ACHN (cell line): ENCODE measurements around the gene ISG20.

Experiments used
- DNase-seq: peaks from one replicate; pipeline ENCODE4 v3.0.0-alpha.2; 2015
- in situ Hi-C: cut with HindIII; loops from 2 replicates; pipeline ENCODE4 v1.10.0; 2017; ENCODE audit warnings: low sequenced_read_pairs, low pct_ligation_motif_present, low pct_unique_long_range_greater_than_20kb

ISG20 gene

GRCh38 chr15:88638626-88639372 is at the start of gene ISG20:
Gene ISG20 (plus strand): TSS chr15:88639016. CDS start chr15:88639367, 351 bp downstream.
- in situ Hi-C loops: no loop called here
- peak; percentile 94 for DNase-seq

- no peak for DNase-seq
- in situ Hi-C loops: no loop called here
Measured at GRCh38 chr15:88590759-88591158, 48.1 kb upstream of the ISG20 start.

DNA sequence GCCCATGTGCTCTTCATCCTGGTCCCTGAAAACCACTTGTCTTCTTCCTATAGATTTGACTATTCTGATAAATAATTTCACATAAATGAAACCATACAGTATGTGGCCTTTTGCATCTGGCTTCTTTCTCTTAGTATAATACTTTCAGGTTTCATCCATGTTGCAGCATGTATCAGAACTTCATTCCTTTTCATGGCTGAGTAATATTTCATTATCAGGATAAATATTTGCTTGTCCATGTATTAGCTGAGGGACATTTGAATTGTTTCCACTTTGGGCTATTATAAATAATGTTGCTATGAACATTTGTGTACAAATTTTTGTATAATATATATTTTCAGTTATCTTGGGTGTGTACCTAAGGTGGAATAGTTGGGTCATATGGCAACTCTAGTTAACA is 47.4 kb upstream of the ISG20 start:
- in situ Hi-C loops: no loop called here

DNA sequence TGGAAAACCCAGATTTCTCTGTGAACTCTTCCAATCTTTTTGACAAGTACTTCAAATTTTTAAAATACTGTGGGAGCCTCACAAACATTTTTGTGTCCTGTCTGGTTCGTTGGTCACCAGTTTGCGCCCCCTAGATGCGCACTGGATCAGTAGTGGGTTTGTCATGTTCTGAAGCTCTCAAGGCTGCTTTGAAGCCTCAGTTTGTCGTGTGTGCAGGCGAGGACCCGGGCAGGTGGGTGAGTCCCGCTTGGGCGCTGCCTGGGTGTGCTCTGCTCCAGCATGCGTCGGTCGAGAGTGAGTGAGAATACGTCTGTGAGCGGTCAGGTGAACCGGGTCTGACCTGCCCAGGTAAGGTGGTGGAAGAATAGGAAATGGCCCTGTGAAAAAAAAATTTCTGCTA is 34.9 kb upstream of the ISG20 start:
- DNase-seq: no peak
- in situ Hi-C loops: no loop called here

More for the DNA sequence above, 47.4 kb upstream of the ISG20 start:
- DNase-seq: no peak

DNA sequence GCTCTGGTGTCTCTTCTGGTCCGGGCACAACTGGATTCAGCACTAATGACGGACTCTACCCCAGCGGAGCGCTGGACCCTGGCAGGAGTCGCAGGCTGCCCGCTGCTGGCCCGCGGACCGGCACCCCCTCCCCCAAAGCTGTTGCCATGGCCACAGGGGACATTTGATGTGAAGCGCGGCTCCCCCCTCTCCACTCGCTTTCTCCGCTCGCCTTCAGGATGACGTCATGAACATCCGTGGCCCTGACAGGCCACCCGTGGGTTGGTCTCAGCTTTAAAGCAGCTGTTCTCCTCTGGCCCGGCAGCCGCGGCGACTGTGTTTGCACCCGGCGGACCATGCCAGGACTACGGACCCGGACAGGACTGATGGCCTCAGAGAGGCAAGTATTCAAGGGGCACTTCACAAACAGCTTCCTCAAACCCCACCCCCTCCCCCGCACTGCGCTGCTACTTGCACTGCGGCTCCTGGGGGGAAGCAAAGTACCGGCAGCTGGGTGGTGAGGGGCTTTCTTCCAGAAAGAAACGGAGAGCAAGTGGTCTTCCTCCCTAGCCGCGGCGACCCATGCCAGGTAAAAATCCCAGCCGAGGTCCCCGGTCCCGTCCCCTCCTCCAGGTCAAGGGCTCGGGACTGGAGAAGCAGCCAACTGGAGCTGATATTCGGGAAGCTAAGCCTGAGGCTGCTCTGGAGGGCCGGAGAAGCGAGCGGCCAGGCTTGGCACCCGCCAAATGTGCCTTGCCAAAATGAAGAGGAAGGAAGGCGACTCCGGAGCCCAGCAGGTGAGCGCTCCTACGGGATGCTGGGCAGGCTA is 34.2 kb upstream of the ISG20 start:
- no peak for DNase-seq
- in situ Hi-C loops: no loop called here

GRCh38 chr15:88605189-88606069 is 33.4 kb upstream of the ISG20 start:
- in situ Hi-C loops: no loop called here
- peak; percentile 54 for DNase-seq

GRCh38 chr15:88606070-88606794 is 32.6 kb upstream of the ISG20 start:
- in situ Hi-C loops: no loop called here
- no peak for DNase-seq

DNA sequence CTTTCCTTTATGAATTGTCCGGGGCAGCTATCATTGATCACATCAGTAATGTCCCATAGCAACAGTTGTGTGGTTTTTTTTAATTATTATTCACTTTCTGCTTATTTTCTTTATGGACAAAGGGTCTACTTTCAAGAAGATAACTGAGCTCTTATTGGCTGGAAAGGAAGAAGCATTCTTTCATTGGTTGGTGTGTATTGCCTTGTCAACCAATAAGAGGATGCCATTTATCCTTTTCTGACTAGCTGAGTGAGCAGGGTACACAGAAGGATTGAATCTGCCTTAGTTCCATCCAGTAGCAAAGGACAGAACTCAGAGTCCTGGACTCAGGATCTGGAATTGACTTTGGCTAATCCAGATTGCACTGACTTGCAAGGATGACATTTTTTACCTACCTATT is 30.9 kb upstream of the ISG20 start:
- in situ Hi-C loops: no loop called here
- no peak for DNase-seq

GRCh38 chr15:88608607-88609181 is 30.1 kb upstream of the ISG20 start:
- in situ Hi-C loops: no loop called here
- DNase-seq: no peak

DNA sequence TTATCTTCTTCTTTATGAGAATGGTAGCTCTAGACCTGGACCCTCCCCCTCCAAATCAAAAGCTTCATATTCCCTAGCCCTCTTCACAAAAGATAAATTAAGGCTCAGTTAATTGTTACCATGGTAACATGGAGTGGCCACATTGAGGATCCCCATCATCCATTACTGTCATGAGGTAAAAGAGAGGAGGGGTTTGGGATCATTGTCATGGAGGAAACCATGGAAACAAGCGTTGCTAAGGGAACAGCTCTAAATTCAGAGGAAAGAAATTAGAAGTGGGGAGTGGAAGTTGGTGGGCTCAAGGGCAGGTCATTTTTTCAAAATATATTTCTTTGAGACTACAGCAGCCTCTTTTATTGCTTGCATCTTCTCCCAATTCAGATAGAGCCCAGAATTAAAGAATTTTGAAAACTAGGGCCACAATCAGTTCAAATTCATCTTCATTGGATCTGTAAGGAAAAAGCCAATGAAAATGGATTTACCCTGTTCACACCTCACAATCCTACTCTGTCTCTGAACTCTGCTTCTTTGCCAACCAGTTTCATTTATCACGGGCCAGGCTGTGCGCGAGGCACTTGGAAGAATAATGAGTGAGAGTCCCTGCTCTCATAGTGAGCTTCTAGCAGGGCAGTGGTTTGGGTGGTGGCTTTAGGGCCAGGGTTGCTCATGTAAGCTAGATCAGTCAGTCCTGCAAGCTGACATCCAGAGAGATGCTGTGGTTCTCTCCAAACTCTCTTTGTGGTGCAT is 29.3 kb upstream of the ISG20 start:
- DNase-seq: no peak
- in situ Hi-C loops: no loop called here

- peak; percentile 35 for DNase-seq
- in situ Hi-C loops: no loop called here
Measured at GRCh38 chr15:88610701-88611231, 28.1 kb upstream of the ISG20 start.

DNA sequence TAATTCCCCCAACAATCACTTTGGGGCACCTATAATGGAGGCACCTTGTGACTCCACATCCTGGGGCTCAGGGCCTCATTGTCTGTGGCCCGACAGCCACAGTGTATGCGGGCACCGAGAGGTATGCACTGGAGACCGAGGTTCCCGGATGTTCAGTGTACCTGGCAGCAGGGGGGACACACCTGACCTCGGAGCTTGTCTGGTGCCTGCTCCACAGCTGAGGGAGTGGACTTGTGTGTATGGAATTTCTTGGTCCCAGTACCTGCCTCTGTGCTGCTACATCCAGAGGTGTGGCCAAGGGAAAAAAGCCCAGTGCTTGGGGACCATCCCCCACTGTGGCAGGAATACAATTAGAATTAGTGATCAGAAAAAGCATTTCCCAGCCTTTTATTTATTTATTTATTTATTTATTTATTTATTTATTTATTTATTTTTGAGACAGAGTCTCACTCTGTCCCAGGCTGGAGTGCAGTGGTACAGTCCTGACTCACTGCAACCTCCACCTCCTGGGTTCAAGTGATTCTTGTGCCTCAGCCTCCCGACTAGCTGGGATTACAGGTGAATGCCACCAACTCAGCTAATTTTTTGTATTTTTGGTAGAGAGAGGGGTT is 26.5 kb upstream of the ISG20 start:
- no peak for DNase-seq
- in situ Hi-C loops: no loop called here

GRCh38 chr15:88613074-88613944 is 25.5 kb upstream of the ISG20 start:
- DNase-seq: peak; percentile 34
- in situ Hi-C loops: no loop called here

- in situ Hi-C loops: no loop called here
- DNase-seq: no peak
Measured at GRCh38 chr15:88615303-88616107, 23.3 kb upstream of the ISG20 start.

GRCh38 chr15:88616240-88616639 is 22.6 kb upstream of the ISG20 start:
- in situ Hi-C loops: no loop called here
- DNase-seq: no peak
